ENCODE results near the gene UBE2D4. TPM values are rescaled to one million over a fixed set of nuclear protein-coding genes. Genes with fewer than 3 reads are reported as not detected.
"Not testable (repeated sequence)": the region's sequence is repeated elsewhere in the genome, so short reads cannot be mapped to it uniquely, and the experiment has no call there.

The UBE2D4 gene
- total RNA-seq, 4 donors from 2014 or later: 28.2 to 50.4 (median 31.1) TPM

DNA sequence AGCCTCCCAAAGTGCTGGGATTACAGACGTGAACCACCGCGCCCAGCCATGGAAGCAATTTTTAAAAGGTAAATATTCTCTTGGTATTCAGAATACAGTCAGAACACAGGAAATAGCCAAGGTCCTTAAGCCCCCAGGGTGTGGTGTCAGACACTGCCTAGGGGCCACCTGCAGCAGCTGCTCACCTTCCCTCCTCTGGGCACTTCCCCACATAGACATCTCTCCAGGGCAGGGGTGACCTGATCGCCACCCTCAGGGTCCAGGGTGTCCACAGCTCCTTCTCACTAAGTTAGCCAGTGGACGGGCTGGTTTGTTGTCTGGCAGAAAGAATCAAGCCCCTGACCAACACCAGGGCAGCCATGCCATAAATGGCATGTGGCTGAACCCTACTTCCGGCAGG, 35.8 kb upstream of the UBE2D4 start:
- Histone ChIP-seq H3K36me3 (peaks cover 4 to 11% of the 10 kb centered on the region in 2 donors), H3K27ac (no peak overlapping the region), H3K27me3 (no peaks in the 10 kb centered on the region), H3K4me3 (replicated peaks in 1 of 3) (no peak overlapping the region), H3K9me3 (no peaks in the 10 kb centered on the region), H3K4me1 (peaks cover 0 to 4% of the 10 kb centered on the region in 2 donors)
- no peak for TF ChIP-seq POLR2A (IDR thresholded peaks at IDR 0.05)
- TF ChIP-seq, protein P1, sequence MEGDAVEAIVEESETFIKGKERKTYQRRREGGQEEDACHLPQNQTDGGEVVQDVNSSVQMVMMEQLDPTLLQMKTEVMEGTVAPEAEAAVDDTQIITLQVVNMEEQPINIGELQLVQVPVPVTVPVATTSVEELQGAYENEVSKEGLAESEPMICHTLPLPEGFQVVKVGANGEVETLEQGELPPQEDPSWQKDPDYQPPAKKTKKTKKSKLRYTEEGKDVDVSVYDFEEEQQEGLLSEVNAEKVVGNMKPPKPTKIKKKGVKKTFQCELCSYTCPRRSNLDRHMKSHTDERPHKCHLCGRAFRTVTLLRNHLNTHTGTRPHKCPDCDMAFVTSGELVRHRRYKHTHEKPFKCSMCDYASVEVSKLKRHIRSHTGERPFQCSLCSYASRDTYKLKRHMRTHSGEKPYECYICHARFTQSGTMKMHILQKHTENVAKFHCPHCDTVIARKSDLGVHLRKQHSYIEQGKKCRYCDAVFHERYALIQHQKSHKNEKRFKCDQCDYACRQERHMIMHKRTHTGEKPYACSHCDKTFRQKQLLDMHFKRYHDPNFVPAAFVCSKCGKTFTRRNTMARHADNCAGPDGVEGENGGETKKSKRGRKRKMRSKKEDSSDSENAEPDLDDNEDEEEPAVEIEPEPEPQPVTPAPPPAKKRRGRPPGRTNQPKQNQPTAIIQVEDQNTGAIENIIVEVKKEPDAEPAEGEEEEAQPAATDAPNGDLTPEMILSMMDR (IDR thresholded peaks at IDR 0.05): no peak
- intact Hi-C loops (cut with DNase I): no loop called here
- no peak for DNase-seq
- WGBS, 2 donors: 95% methylated on average over 6 of the region's 6 CpGs

DNA sequence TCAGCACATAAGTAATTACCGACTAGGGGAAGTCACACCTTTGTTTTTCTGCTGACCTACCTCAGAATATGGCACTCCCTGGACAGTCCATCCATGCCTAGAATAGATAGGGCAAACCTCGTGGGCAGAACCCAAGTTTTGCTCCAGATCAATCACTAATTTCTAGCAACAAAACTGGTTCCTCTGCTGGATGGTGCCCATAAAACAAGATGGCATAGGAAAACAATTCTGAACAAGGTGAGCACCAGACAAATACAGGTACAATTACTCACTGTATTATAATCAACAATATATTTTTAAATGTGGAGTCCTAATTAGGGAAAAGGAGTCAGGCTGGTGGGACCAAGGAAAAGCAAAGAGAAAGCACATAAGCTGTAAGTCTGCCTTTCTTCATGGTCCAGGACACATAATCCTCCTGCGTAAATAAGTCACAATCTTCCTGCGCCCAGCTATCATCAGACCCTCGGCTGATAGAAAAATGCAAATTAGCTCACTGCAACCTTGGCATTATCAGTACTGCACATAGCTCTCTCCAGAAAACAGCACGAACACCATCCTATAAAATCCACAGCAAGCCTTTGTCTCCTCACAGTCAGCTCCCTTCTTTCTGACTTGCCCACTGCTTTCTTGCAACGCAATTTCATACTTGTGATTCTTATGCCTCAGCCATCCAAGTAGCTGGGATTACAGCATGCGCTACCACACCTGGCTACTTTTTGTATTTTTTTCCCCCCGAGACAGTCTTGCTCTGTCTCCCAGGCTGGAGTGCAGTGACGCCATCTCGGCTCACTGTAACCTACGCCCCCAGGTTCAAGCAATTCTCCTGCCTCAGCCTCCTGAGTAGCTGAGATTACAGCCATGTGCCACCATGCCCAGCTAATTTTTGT, 34.9 kb upstream of the UBE2D4 start:
- 90% methylated on average over 12 of the region's 12 CpGs for WGBS, 2 donors
- H3K4me1 ChIP-seq: peaks cover 0 to 4% of the 10 kb centered on the region in 2 donors
- TF ChIP-seq, protein P1 (IDR thresholded peaks at IDR 0.05): no peak
- TF ChIP-seq POLR2A (IDR thresholded peaks at IDR 0.05): no peak
- no peak for DNase-seq
- intact Hi-C loops (cut with DNase I): no loop called here
- no peaks in the 10 kb centered on the region for H3K27me3 ChIP-seq
- H3K9me3 ChIP-seq: no peaks in the 10 kb centered on the region
- H3K4me3 ChIP-seq (replicated peaks in 1 of 3): no peak overlapping the region
- H3K27ac ChIP-seq: no peak overlapping the region
- peaks cover 0 to 6% of the 10 kb centered on the region in 2 donors for H3K36me3 ChIP-seq

DNA sequence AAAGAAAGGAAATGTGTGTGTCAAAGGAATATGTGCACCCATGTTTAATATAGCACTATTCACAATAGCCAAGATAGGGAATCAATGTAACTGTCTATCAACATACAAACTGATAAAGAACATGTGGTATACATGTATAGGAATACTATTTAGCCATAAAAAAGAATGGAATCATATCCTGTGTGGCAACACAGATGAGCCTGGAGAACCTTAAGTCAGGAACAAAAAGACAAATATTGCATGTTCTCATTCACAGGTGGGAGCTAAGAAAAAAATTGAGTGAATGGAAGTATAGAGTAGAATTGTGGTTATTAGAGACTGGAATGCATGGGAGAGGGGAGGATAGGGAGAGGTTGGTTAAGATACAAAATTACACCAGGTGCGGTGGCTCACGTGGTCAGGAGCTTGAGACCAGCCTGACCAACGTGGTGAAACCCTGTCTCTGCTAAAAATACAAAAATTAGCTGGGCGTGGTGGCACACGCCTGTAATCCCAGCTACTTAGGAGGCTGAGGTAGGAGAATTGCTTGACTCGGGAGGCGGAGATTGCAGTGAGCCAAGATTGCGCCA, 30.3 kb upstream of the UBE2D4 start:
- Histone ChIP-seq H3K9me3 (no peaks in the 10 kb centered on the region), H3K36me3 (no peaks in the 10 kb centered on the region), H3K4me1 (peaks cover 2 to 4% of the 10 kb centered on the region in 2 donors), H3K27me3 (no peaks in the 10 kb centered on the region), H3K27ac (no peak overlapping the region), H3K4me3 (replicated peaks in 1 of 3) (no peak overlapping the region)
- intact Hi-C loops (cut with DNase I): no loop called here
- 92 to 96% methylated on average over 8 of the region's 8 CpGs for WGBS, 2 donors
- TF ChIP-seq, protein P1 (IDR thresholded peaks at IDR 0.05): no peak
- TF ChIP-seq POLR2A (IDR thresholded peaks at IDR 0.05): no peak
- no peak for DNase-seq

DNA sequence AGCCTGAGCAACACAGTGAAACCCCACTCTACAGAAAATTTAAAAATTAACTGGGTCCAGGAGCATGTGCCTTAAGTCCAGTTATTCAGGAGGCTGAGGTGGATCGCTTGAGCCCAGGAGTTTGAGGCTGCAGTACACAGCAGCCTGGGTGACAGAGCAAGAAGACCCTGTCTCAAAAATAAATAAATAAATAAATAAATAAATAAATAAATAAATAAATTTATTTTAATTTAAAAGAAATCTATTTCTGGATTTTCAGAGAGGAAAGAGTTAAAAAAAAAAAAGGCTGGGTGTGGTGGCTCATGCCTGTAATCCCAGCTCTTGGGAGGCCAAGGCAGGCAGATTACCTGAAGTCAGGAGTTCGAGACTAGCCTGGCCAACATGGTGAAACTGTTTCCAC, 27.7 kb upstream of the UBE2D4 start:
- H3K27me3 ChIP-seq; H3K36me3 ChIP-seq; H3K4me3 ChIP-seq (replicated peaks in 1 of 3); DNase-seq; H3K9me3 ChIP-seq; intact Hi-C loops (cut with DNase I); H3K27ac ChIP-seq: not testable (repeated sequence)
- peaks cover 5 to 18% of the 10 kb centered on the region in 2 donors for H3K4me1 ChIP-seq
- 97 to 98% methylated on average over 2 of the region's 2 CpGs for WGBS, 2 donors

DNA sequence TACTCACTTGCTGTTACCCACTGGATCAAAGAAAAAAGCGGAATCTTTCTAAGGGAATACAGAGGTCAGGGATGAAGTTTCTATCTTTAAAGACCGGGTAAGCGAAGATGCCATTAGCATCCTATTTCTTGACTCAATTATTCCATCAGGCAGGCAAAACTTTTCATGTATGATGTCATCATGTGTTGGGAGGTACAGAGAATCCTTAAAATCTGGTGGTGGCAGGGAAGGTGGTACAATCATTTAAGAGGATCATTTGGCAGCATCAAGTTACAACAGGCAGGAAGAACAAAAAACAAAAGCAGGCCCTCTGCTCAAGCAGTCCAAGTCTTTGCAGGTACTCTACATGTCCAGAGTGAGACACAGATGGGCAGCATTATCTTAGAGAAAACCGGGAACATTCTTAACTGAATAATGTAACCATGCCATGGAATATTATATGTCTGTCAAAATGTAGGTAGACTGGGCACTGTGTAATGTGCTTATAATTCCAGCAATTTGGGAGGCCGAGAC, 23.6 kb upstream of the UBE2D4 start:
- TF ChIP-seq POLR2A (IDR thresholded peaks at IDR 0.05): no peak
- TF ChIP-seq, protein P1 (IDR thresholded peaks at IDR 0.05): no peak
- H3K4me3 ChIP-seq (replicated peaks in 1 of 3): no peak overlapping the region
- H3K27me3 ChIP-seq: no peaks in the 10 kb centered on the region
- WGBS, 2 donors: 94 to 96% methylated on average over 5 of the region's 5 CpGs
- H3K36me3 ChIP-seq: no peaks in the 10 kb centered on the region
- H3K4me1 ChIP-seq: peaks cover 16 to 39% of the 10 kb centered on the region in 2 donors
- no peak for DNase-seq
- intact Hi-C loops (cut with DNase I): no loop called here
- H3K9me3 ChIP-seq: no peaks in the 10 kb centered on the region
- no peak overlapping the region for H3K27ac ChIP-seq

Data from thyroid gland (tissue), 4 donors.